Measurements from ENCODE around the gene C5. TPM values are rescaled to one million over a fixed set of nuclear protein-coding genes. Genes with fewer than 3 reads are reported as not detected.
"Not testable (repeated sequence)": the region's sequence is repeated elsewhere in the genome, so short reads cannot be mapped to it uniquely, and the experiment has no call there.

Gene C5
- total RNA-seq, 1 experiment from 2014 or later, result 0.69 TPM

- DNase-seq (ENCODE audit: low read depth), result no peak
Observed at GRCh38 chr9:120980951-120981350, 69.1 kb downstream of the C5 start.

GRCh38 chr9:120979797-120980196, 70.3 kb downstream of the C5 start:
- DNase-seq (ENCODE audit: low read depth), result no peak

GRCh38 chr9:120978987-120979386, 71.1 kb downstream of the C5 start:
- DNase-seq (ENCODE audit: low read depth), result no peak

GRCh38 chr9:120977321-120977720, 72.8 kb downstream of the C5 start:
- no peak for DNase-seq (ENCODE audit: low read depth)

GRCh38 chr9:120974921-120975320, 75.2 kb downstream of the C5 start:
- no peak for DNase-seq (ENCODE audit: low read depth)

GRCh38 chr9:120974181-120974580, 75.9 kb downstream of the C5 start:
- DNase-seq (ENCODE audit: low read depth), result no peak

- no peak for DNase-seq (ENCODE audit: low read depth)
Observed at GRCh38 chr9:120971938-120972337, 78.1 kb downstream of the C5 start.

- not testable (repeated sequence) for DNase-seq (ENCODE audit: low read depth)
Observed at GRCh38 chr9:120971471-120971870, 78.6 kb downstream of the C5 start.

GRCh38 chr9:120970244-120970643, 79.8 kb downstream of the C5 start:
- DNase-seq (ENCODE audit: low read depth), result no peak

- no peak for DNase-seq (ENCODE audit: low read depth)
Observed at GRCh38 chr9:120966013-120966369, 84.1 kb downstream of the C5 start.

GRCh38 chr9:120965344-120966012, 84.6 kb downstream of the C5 start:
- DNase-seq (ENCODE audit: low read depth), result no peak

- DNase-seq (ENCODE audit: low read depth), result no peak
Observed at GRCh38 chr9:120961936-120962335, 88.1 kb downstream of the C5 start.

GRCh38 chr9:120960001-120960400, 90.1 kb downstream of the C5 start:
- no peak for DNase-seq (ENCODE audit: low read depth)

GRCh38 chr9:120956862-120957261, 93.2 kb downstream of the C5 start:
- DNase-seq (ENCODE audit: low read depth), result no peak

- DNase-seq (ENCODE audit: low read depth), result no peak
Observed at GRCh38 chr9:120951960-120952618, 98.0 kb downstream of the C5 start.

- no peak for DNase-seq (ENCODE audit: low read depth)
Observed at GRCh38 chr9:120950421-120951388, 99.4 kb downstream of the C5 start.

GRCh38 chr9:120949290-120949689, 100.8 kb downstream of the C5 start:
- no peak for DNase-seq (ENCODE audit: low read depth)

GRCh38 chr9:120948824-120949223, 101.3 kb downstream of the C5 start:
- DNase-seq (ENCODE audit: low read depth), result no peak

- DNase-seq (ENCODE audit: low read depth), result no peak
Observed at GRCh38 chr9:120947222-120947621, 102.9 kb downstream of the C5 start.

GRCh38 chr9:120946259-120946658, 103.8 kb downstream of the C5 start:
- DNase-seq (ENCODE audit: low read depth), result peak; percentile 34

GRCh38 chr9:120944948-120945347, 105.1 kb downstream of the C5 start:
- DNase-seq (ENCODE audit: low read depth), result no peak

GRCh38 chr9:120944434-120944843, 105.6 kb downstream of the C5 start:
- DNase-seq (ENCODE audit: low read depth), result no peak
